CD14-positive monocyte (primary cell): Measurements from ENCODE around the gene PHF12. TPM values are rescaled to one million over a fixed set of nuclear protein-coding genes. Genes with fewer than 3 reads are reported as not detected.

Experiments used
- DNase-seq, 3 donors: peaks; one replicate each; pipeline ENCODE4 v3.0.0-alpha.2; 2011 to 2022
- H2AFZ ChIP-seq: 2 replicates; pipeline ENCODE4 v1.6.0; 2012; ENCODE audit warnings: mild to moderate bottlenecking, low read depth, low read length, inconsistent platforms; ENCODE audit not compliant: insufficient read depth, poor library complexity, severe bottlenecking
- H3K27ac ChIP-seq, 2 donors: 1 replicate in 1 of 2; 2 replicates in 1 of 2; pipeline ENCODE4 v1.5.1; 2012 to 2013; ENCODE audit warnings: low read length in 2 of 2, control low read depth in 1 of 2, inconsistent platforms in 1 of 2, low read depth in 1 of 2, mild to moderate bottlenecking in 1 of 2
- H3K27me3 ChIP-seq, 2 donors: one replicate each; pipeline versions ENCODE4 v1.6.0 to v1.6.1; 2011 to 2013; ENCODE audit warnings: low read length in 2 of 2; ENCODE audit not compliant: control insufficient read depth in 2 of 2, insufficient read depth in 2 of 2
- H3K36me3 ChIP-seq, 2 donors: replicated peaks in 1 of 2; 1 replicate in 1 of 2; 2 replicates in 1 of 2; pipeline versions ENCODE4 v1.5.1 to v1.6.1; 2012 to 2013; ENCODE audit warnings: low read length in 2 of 2, control low read depth in 1 of 2, inconsistent platforms in 1 of 2, mild to moderate bottlenecking in 1 of 2; ENCODE audit not compliant: insufficient read depth in 2 of 2, control insufficient read depth in 1 of 2
- H3K4me1 ChIP-seq, 2 donors: 1 replicate in 1 of 2; 2 replicates in 1 of 2; pipeline versions ENCODE4 v1.5.1 to v1.6.1; 2012 to 2013; ENCODE audit warnings: low read length in 2 of 2, control low read depth in 1 of 2, inconsistent platforms in 1 of 2, mild to moderate bottlenecking in 1 of 2, moderate library complexity in 1 of 2; ENCODE audit not compliant: insufficient read depth in 2 of 2, control insufficient read depth in 1 of 2
- H3K4me2 ChIP-seq: replicated peaks from 2 replicates; pipeline ENCODE3; 2012; ENCODE audit warnings: low read length, moderate library complexity, mild to moderate bottlenecking; ENCODE audit not compliant: poor library complexity, severe bottlenecking; ENCODE audit errors: extremely low read depth
- H3K4me3 ChIP-seq, 3 experiments: fragments of 200-600 bp in 1 of 3; sonication (generic) in 1 of 3; replicated peaks in 1 of 3; 1 replicate in 2 of 3; 2 replicates in 1 of 3; pipeline ENCODE4 v1.5.1; 2011 to 2013; ENCODE audit warnings: low read length in 3 of 3, mild to moderate bottlenecking in 3 of 3, control low read depth in 2 of 3, low read depth in 2 of 3, inconsistent platforms in 1 of 3, moderate library complexity in 1 of 3
- H3K79me2 ChIP-seq: 2 replicates; pipeline ENCODE4 v1.6.0; 2012; ENCODE audit warnings: mild to moderate bottlenecking, control low read depth, inconsistent platforms, low read length, moderate library complexity; ENCODE audit not compliant: insufficient read depth
- H3K9ac ChIP-seq: 2 replicates; pipeline ENCODE4 v1.6.0; 2017; ENCODE audit warnings: low read length, mild to moderate bottlenecking; ENCODE audit not compliant: insufficient read depth, poor library complexity, severe bottlenecking
- H3K9me3 ChIP-seq, 2 donors: replicated peaks in 1 of 2; 1 replicate in 1 of 2; 2 replicates in 1 of 2; pipeline versions ENCODE4 v1.5.1 to v1.6.1; 2012 to 2013; ENCODE audit warnings: low read length in 2 of 2, control low read depth in 1 of 2; ENCODE audit not compliant: control insufficient read depth in 1 of 2, insufficient read depth in 1 of 2
- H4K20me1 ChIP-seq: 2 replicates; pipeline ENCODE4 v1.6.0; 2012; ENCODE audit warnings: mild to moderate bottlenecking, low read length, control low read depth, moderate library complexity; ENCODE audit not compliant: insufficient read depth
- H3K27ac Mint-ChIP-seq, 7 donors: one replicate each; pipeline ENCODE4 v1.8.0; 2020; ENCODE audit warnings: mild to moderate bottlenecking in 7 of 7, mixed read lengths in 7 of 7, moderate library complexity in 6 of 7, inconsistent platforms in 2 of 7
- H3K27me3 Mint-ChIP-seq, 3 donors: one replicate each; pipeline ENCODE4 v1.8.0; 2021 to 2022; ENCODE audit warnings: low read depth in 3 of 3, mild to moderate bottlenecking in 3 of 3, mixed read lengths in 3 of 3, moderate library complexity in 3 of 3, inconsistent platforms in 1 of 3
- H3K36me3 Mint-ChIP-seq, 2 donors: one replicate each; pipeline ENCODE4 v1.8.0; 2020; ENCODE audit warnings: mixed read lengths in 2 of 2, inconsistent platforms in 1 of 2, mild to moderate bottlenecking in 1 of 2
- H3K4me1 Mint-ChIP-seq: one replicate; pipeline ENCODE4 v1.8.0; 2020; ENCODE audit warnings: mild to moderate bottlenecking, mixed read lengths
- H3K4me3 Mint-ChIP-seq, 2 donors: one replicate each; pipeline ENCODE4 v1.8.0; 2020; ENCODE audit warnings: mild to moderate bottlenecking in 2 of 2, mixed read lengths in 2 of 2, moderate library complexity in 1 of 2
- H3K9me3 Mint-ChIP-seq, 7 donors: one replicate each; pipeline ENCODE4 v1.8.0; 2020 to 2022; ENCODE audit warnings: mixed read lengths in 7 of 7, mild to moderate bottlenecking in 6 of 7, moderate library complexity in 6 of 7, inconsistent platforms in 2 of 7
- CTCF ChIP-seq: fragments of 200-600 bp; IDR thresholded peaks from one replicate; pipeline ENCODE4 v1.8.0; 2022; ENCODE audit warnings: antibody characterized with exemption, mild to moderate bottlenecking
- WGBS: methylation state at CpG from one replicate; pipeline ENCODE4 v1.1.5; 2013; ENCODE audit warnings: missing lambda C conversion rate; ENCODE audit not compliant: insufficient coverage; 5-methylcytosine and 5-hydroxymethylcytosine counted together
- intact Hi-C, 2 donors: fragments of 100-400 bp; cut with micrococcal nuclease; formaldehyde crosslinking; loops; one replicate each; pipeline versions ENCODE4 v1.15.0 to v1.15.1; 2023
- polyA plus RNA-seq, 3 donors: library from polyadenylated mRNA; depleted of rRNA in 1 of 3; unstranded in 2 of 3; stranded (reverse) in 1 of 3; fragments of 300-500 nt in 2 of 3; fragments of >200 nt in 1 of 3; fragmentation: Illumina TruSeq in 2 of 3; gene quantifications; 1 replicate in 2 of 3; 2 replicates in 1 of 3; pipeline ENCODE4 v1.2.3, GENCODE V29; 2012 to 2021

The PHF12 gene
- polyA plus RNA-seq, 3 donors, result 1.4 to 62.5 (median 2.5) TPM

DNA sequence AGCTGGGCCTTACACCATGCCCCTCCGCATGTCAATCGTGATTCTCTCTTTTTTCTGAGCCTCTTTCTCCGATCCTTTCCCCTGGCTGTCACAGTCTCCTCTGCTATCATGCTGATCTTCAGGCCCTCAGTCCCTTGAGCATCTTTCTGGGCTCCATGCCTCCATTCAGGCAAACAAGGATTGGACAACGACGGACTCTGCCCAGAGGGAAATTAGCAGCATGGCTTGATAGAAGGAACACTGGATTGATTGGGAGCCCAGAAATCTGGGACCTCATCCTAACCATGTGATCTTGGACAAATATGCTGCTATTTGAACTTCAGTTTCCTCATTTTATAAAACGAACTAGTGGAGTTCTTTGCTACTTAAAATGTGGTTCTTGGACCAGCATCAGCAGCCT lies 19.6 kb upstream of the PHF12 start:
- Mint-ChIP-seq H3K4me1 (peaks cover 38% of the 10 kb centered on the region), H3K4me3 (no peak overlapping the region), H3K27ac (peak overlapping the region in 2 of 7 donors; percentile 2 to 34), H3K36me3 (peaks cover 0 to 1% of the 10 kb centered on the region in 2 donors), H3K9me3 (peaks cover 0 to 1% (median 0%) of the 10 kb centered on the region in 7 donors), H3K27me3 (peaks cover 0 to 4% (median 3%) of the 10 kb centered on the region in 3 donors)
- Histone ChIP-seq H3K9me3 (no peaks in the 10 kb centered on the region), H3K4me3 (no peak overlapping the region), H3K36me3 (no peaks in the 10 kb centered on the region), H3K27ac (no peak overlapping the region), H3K4me1 (peaks cover 19 to 26% of the 10 kb centered on the region in 2 donors), H4K20me1 (no peaks in the 10 kb centered on the region), H3K9ac (no peak overlapping the region), H3K27me3 (no peaks in the 10 kb centered on the region), H3K4me2 (no peak overlapping the region), H3K79me2 (no peaks in the 10 kb centered on the region), H2AFZ (no peak overlapping the region)
- no peak for DNase-seq
- 75% methylated on average over 4 of the region's 6 CpGs for WGBS
- no peak for TF ChIP-seq CTCF
- intact Hi-C loops, result no loop called here

GRCh38 chr17:28969706-28970393 lies 18.5 kb upstream of the PHF12 start:
- no peak for DNase-seq
- no peaks in the 10 kb centered on the region for H3K27me3 ChIP-seq
- H3K4me3 ChIP-seq, result no peak overlapping the region
- H3K79me2 ChIP-seq, result no peaks in the 10 kb centered on the region
- Mint-ChIP-seq H3K27ac (peak overlapping the region in 2 of 7 donors; percentile 41 to 46), H3K4me3 (no peak overlapping the region), H3K9me3 (peaks cover 0 to 1% (median 0%) of the 10 kb centered on the region in 7 donors), H3K36me3 (peaks cover 0 to 1% of the 10 kb centered on the region in 2 donors), H3K27me3 (peaks cover 3 to 4% (median 4%) of the 10 kb centered on the region in 3 donors), H3K4me1 (peaks cover 43% of the 10 kb centered on the region)
- no peak overlapping the region for H3K9ac ChIP-seq
- TF ChIP-seq CTCF, result no peak
- H3K36me3 ChIP-seq, result no peaks in the 10 kb centered on the region
- intact Hi-C loops, result loop anchor here (5.0 kb wide), 2 partner anchors 37 to 42 kb away; partner anchors contain the start of gene SEZ6 (in 1 of the 2)
- no peak overlapping the region for H3K27ac ChIP-seq
- no peaks in the 10 kb centered on the region for H4K20me1 ChIP-seq
- H3K4me2 ChIP-seq, result no peak overlapping the region
- no peaks in the 10 kb centered on the region for H3K9me3 ChIP-seq
- H2AFZ ChIP-seq, result no peak overlapping the region
- H3K4me1 ChIP-seq, result peaks cover 19 to 26% of the 10 kb centered on the region in 2 donors
- WGBS, result 90% methylated on average over 5 of the region's 12 CpGs
